Pancreas (tissue), 10 donors: ENCODE measurements around the gene TPMT. TPM values are rescaled to one million over a fixed set of nuclear protein-coding genes. Genes with fewer than 3 reads are reported as not detected.

Source experiments
- ATAC-seq, 4 donors: fragments of 200-7000 bp; cut with Tn5 transposase; one replicate each; pipeline versions ENCODE4 v1.8.0 to v1.9.1; 2020; ENCODE audit warnings: mild to moderate bottlenecking in 4 of 4, moderate library complexity in 4 of 4
- DNase-seq, 6 donors: peaks; one replicate each; pipeline ENCODE4 v3.0.0-alpha.2; 2020
- FAIRE-seq: peaks from 2 replicates; lab custom pipeline; 2012; peaks lifted over from hg19 to GRCh38; lab: Jason Lieb, UNC
- H3K27ac ChIP-seq, 4 donors: fragments of 200-600 bp; sonication (generic); 1 replicate in 3 of 4; 2 replicates in 1 of 4; pipeline versions ENCODE4 v1.5.0 to v1.8.0; 2020
- H3K27me3 ChIP-seq, 4 donors: fragments of 200-600 bp; one replicate each; pipeline ENCODE4 v1.8.0; 2021
- H3K36me3 ChIP-seq, 3 donors: fragments of 200-600 bp; sonication (generic) in 1 of 3; one replicate each; pipeline versions ENCODE4 v1.5.0 to v1.8.0; 2020 to 2021
- H3K4me1 ChIP-seq, 3 donors: fragments of 200-600 bp; one replicate each; pipeline ENCODE4 v1.8.0; 2021
- H3K4me3 ChIP-seq, 4 donors: fragments of 200-600 bp; sonication (generic) in 2 of 4; one replicate each; pipeline versions ENCODE4 v1.5.0 to v1.8.0; 2020 to 2021
- H3K9me3 ChIP-seq, 4 donors: fragments of 200-600 bp; one replicate each; pipeline ENCODE4 v1.8.0; 2021
- CTCF ChIP-seq, 4 donors: fragments of 200-600 bp; sonication (generic) in 3 of 4; IDR thresholded peaks; one replicate each; pipeline versions ENCODE4 v1.5.0 to v1.8.0; 2021; ENCODE audit warnings: antibody characterized with exemption in 4 of 4
- WGBS, 2 donors: extraction: QIAGEN DNeasy Blood & Tissue Kit; methylation state at CpG; one replicate each; pipeline ENCODE4 v1.1.7; 2013; 5-methylcytosine and 5-hydroxymethylcytosine counted together
- intact Hi-C, 3 donors: fragments of 100-400 bp; cut with DNase I; formaldehyde crosslinking; loops; one replicate each; pipeline versions ENCODE4 v1.11.1 to v1.14.2; 2022
- polyA plus RNA-seq, 2 donors: library from polyadenylated mRNA; stranded (reverse); fragments of 200-250 nt; gene quantifications; one replicate each; pipeline ENCODE4 v1.2.3, GENCODE V29; 2013
- total RNA-seq, 6 donors: library from RNA; stranded (reverse); fragmentation: NEBNext Ultra II Directional in 4 of 6; extraction: Animal tissue kit (Norgen Biotek cat#: 25700) in 4 of 6; gene quantifications; one replicate each; pipeline versions ENCODE4 v1.2.1 to v1.2.4, GENCODE V29; 2021 to 2023
- donor health status: healthy with polysubstance abuse.
- donor health status: DM: no; HTN: no; CAD: no; lungs with moderate emphysema.
- donor health status: DM: no; HTN: no; CAD: no.
- donor health status: control.
- donor health status: control.
- donor health status: Bipolar disorder and iron deficiency.
- donor health status: DM: yes; HTN: yes; CAD: no.
- donor health status: DM: no; HTN: no; CAD: no.
- donor health status: DM: no; HTN: no; CAD: no.
- donor health status: DM: yes; HTN: yes; CAD: no.

The TPMT gene
- total and polyA plus RNA-seq, 8 donors, result 3.8 to 10.8 (median 6.7) TPM

GRCh38 chr6:18168264-18168663 is 13.4 kb upstream of the TPMT start:
- Histone ChIP-seq H3K4me1 (no peaks in the 10 kb centered on the region), H3K4me3 (no peak overlapping the region), H3K9me3 (no peaks in the 10 kb centered on the region), H3K36me3 (peaks cover 0 to 15% (median 0%) of the 10 kb centered on the region in 3 donors), H3K27me3 (no peaks in the 10 kb centered on the region), H3K27ac (no peak overlapping the region)
- no peak for TF ChIP-seq CTCF (IDR thresholded peaks at IDR 0.05)
- intact Hi-C loops, result no loop called here
- 97 to 100% methylated on average over 3 of the region's 3 CpGs for WGBS, 2 donors
- no peak for DNase-seq
- FAIRE-seq, result no peak
- no peak for ATAC-seq

GRCh38 chr6:18166312-18167036 is 11.6 kb upstream of the TPMT start:
- no peak for DNase-seq
- no peak for TF ChIP-seq CTCF (IDR thresholded peaks at IDR 0.05)
- Histone ChIP-seq H3K4me3 (no peak overlapping the region), H3K36me3 (peaks cover 0 to 32% (median 0%) of the 10 kb centered on the region in 3 donors), H3K27ac (no peak overlapping the region), H3K27me3 (no peaks in the 10 kb centered on the region), H3K4me1 (no peaks in the 10 kb centered on the region), H3K9me3 (no peaks in the 10 kb centered on the region)
- intact Hi-C loops, result no loop called here
- 91 to 95% methylated on average over 2 of the region's 2 CpGs for WGBS, 2 donors
- no peak for ATAC-seq
- FAIRE-seq, result no peak

GRCh38 chr6:18165751-18166150 is 10.9 kb upstream of the TPMT start:
- intact Hi-C loops, result no loop called here
- DNase-seq (no peak), ATAC-seq (no peak), FAIRE-seq (no peak)
- TF ChIP-seq CTCF (IDR thresholded peaks at IDR 0.05), result no peak
- WGBS, 2 donors, result 93 to 94% methylated on average over 4 of the region's 4 CpGs
- H3K27me3 ChIP-seq, result no peaks in the 10 kb centered on the region
- no peaks in the 10 kb centered on the region for H3K9me3 ChIP-seq
- no peak overlapping the region for H3K4me3 ChIP-seq
- no peak overlapping the region for H3K27ac ChIP-seq
- no peaks in the 10 kb centered on the region for H3K4me1 ChIP-seq
- peaks cover 0 to 39% (median 0%) of the 10 kb centered on the region in 3 donors for H3K36me3 ChIP-seq

GRCh38 chr6:18162401-18162800 is 7.5 kb upstream of the TPMT start:
- Histone ChIP-seq H3K27me3 (no peaks in the 10 kb centered on the region), H3K27ac (no peak overlapping the region)

More at GRCh38 chr6:18162401-18162800, 7.5 kb upstream of the TPMT start:
- no peak for TF ChIP-seq CTCF (IDR thresholded peaks at IDR 0.05)
- Histone ChIP-seq H3K36me3 (peaks cover 0 to 39% (median 0%) of the 10 kb centered on the region in 3 donors), H3K4me3 (no peak overlapping the region), H3K4me1 (no peaks in the 10 kb centered on the region), H3K9me3 (no peaks in the 10 kb centered on the region)
- FAIRE-seq (no peak), ATAC-seq (no peak), DNase-seq (no peak)
- intact Hi-C loops, result no loop called here
- 89 to 93% methylated on average over 2 of the region's 2 CpGs for WGBS, 2 donors
